Panc1 (cell line): ENCODE results near the gene MOCS2. TPM values are rescaled to one million over a fixed set of nuclear protein-coding genes. Genes with fewer than 3 reads are reported as not detected.
"Not testable (repeated sequence)": the region's sequence is repeated elsewhere in the genome, so short reads cannot be mapped to it uniquely, and the experiment has no call there.

Experiments
- ATAC-seq: fragments of 200-7000 bp; cut with Tn5 transposase; 2 replicates; pipeline ENCODE4 v1.9.1; 2020; ENCODE audit warnings: mild to moderate bottlenecking, moderate library complexity
- BruUV-seq: library from RNA; stranded (reverse); fragments of 400-500 nt; replicated peaks from 2 replicates; lab custom pipeline; 2021; lab: Mats Ljungman, UMichigan
- CTCF ChIA-PET: fragments of 300-600 bp; sonication (Branson Sonifier 250); formaldehyde crosslinking; loops from one replicate; lab custom pipeline; 2022; ENCODE audit warnings: antibody characterized with exemption; lab: Charles Lee
- POLR2A ChIA-PET: fragments of 300-600 bp; sonication (Branson Sonifier 250); formaldehyde crosslinking; loops from one replicate; lab custom pipeline; 2022; ENCODE audit warnings: antibody characterized with exemption; lab: Charles Lee
- DNase-seq: peaks from one replicate; pipeline ENCODE4 v3.0.0-alpha.2; 2010; ENCODE audit warnings: low read depth, low spot score
- H3K27ac ChIP-seq: 2 replicates; pipeline ENCODE4 v1.5.1; 2011; ENCODE audit warnings: mild to moderate bottlenecking, low read length, inconsistent platforms
- H3K27me3 ChIP-seq: fragments of 200-500 bp; sonication (Bioruptor generic); 2 replicates; pipeline ENCODE4 v1.6.0; 2014; ENCODE audit warnings: low read length, inconsistent platforms; ENCODE audit not compliant: control insufficient read depth, insufficient read depth
- H3K36me3 ChIP-seq: fragments of 200-500 bp; sonication (Bioruptor generic); 2 replicates; pipeline ENCODE4 v1.5.1; 2014; ENCODE audit warnings: inconsistent platforms, mild to moderate bottlenecking, low read length, moderate library complexity; ENCODE audit not compliant: control insufficient read depth, insufficient read depth
- H3K4me1 ChIP-seq: 2 replicates; pipeline ENCODE4 v1.5.1; 2011; ENCODE audit warnings: inconsistent platforms, mild to moderate bottlenecking, low read length, moderate library complexity; ENCODE audit not compliant: control insufficient read depth, insufficient read depth
- H3K4me3 ChIP-seq, 2 experiments: 2 replicates each; pipeline ENCODE4 v1.5.1; 2011 to 2012; ENCODE audit warnings: low read depth in 2 of 2, low read length in 2 of 2, mild to moderate bottlenecking in 2 of 2, inconsistent platforms in 1 of 2, moderate library complexity in 1 of 2
- H3K9me3 ChIP-seq: fragments of 200-500 bp; sonication (Bioruptor generic); 2 replicates; pipeline ENCODE4 v1.5.1; 2014; ENCODE audit warnings: low read depth, mild to moderate bottlenecking, inconsistent platforms, low read length, moderate library complexity; ENCODE audit not compliant: control insufficient read depth, insufficient read depth
- CTCF ChIP-seq: fragments of 450-650 bp; IDR thresholded peaks from 2 replicates; pipeline ENCODE4 v1.5.1; 2017; ENCODE audit warnings: mild to moderate bottlenecking
- POLR2AphosphoS5 ChIP-seq: IDR thresholded peaks from 2 replicates; pipeline ENCODE4 v1.6.1; 2012; ENCODE audit warnings: mild to moderate bottlenecking, low read depth, low read length, moderate library complexity
- REST ChIP-seq, 2 experiments: IDR thresholded peaks; 2 replicates each; pipeline ENCODE4 v1.6.1; 2011 to 2012; ENCODE audit warnings: low read depth in 2 of 2, control low read depth in 1 of 2, low read length in 1 of 2, mild to moderate bottlenecking in 1 of 2, moderate library complexity in 1 of 2; ENCODE audit not compliant: insufficient read depth in 1 of 2
- SIN3A ChIP-seq: IDR thresholded peaks from 2 replicates; pipeline ENCODE4 v1.6.1; 2012; ENCODE audit warnings: low read depth, mild to moderate bottlenecking, low read length, moderate library complexity, borderline replicate concordance; ENCODE audit not compliant: insufficient read depth
- TCF7L2 ChIP-seq: IDR thresholded peaks from 2 replicates; pipeline ENCODE4 v1.6.1; 2011; ENCODE audit warnings: mild to moderate bottlenecking, low read depth, low read length, inconsistent platforms
- in situ Hi-C: cut with HindIII; loops from 2 replicates; pipeline ENCODE4 v1.10.0; 2016; ENCODE audit warnings: low sequenced_read_pairs, low pct_unique_long_range_greater_than_20kb
- intact Hi-C: fragments of 100-400 bp; cut with micrococcal nuclease; formaldehyde crosslinking; loops from one replicate; pipeline ENCODE4 v1.10.0; 2022; ENCODE audit not compliant: unreplicated experiment
- total RNA-seq: library from RNA; stranded (reverse); gene quantifications from one replicate; pipeline ENCODE4 v1.2.1, GENCODE V29; 2021; ENCODE audit not compliant: unreplicated experiment

The MOCS2 gene
- total RNA-seq, 1 experiment from 2014 or later: 39.5 TPM

- H3K4me1 ChIP-seq: peaks cover 7% of the 10 kb centered on the region
- in situ Hi-C loops: no loop called here
- H3K27ac ChIP-seq: no peak overlapping the region
- no peaks in the 10 kb centered on the region for H3K9me3 ChIP-seq
- no TSS peak for BruUV-seq
- DNase-seq: no peak
- ChIA-PET POLR2A (no interaction called here), CTCF (no interaction called here)
- no peaks in the 10 kb centered on the region for H3K36me3 ChIP-seq
- no peak overlapping the region for H3K4me3 ChIP-seq
- H3K27me3 ChIP-seq: no peaks in the 10 kb centered on the region; the same call in 1 of the 2 replicates
- intact Hi-C loops: loop anchor here (10.0 kb wide), 1 partner anchor 329 kb away; the partner anchor contains the start of genes ITGA1 and PELO
- no peak for ATAC-seq
- no peak for TF ChIP-seq POLR2AphosphoS5
- no peak for TF ChIP-seq REST (IDR thresholded peaks at IDR 0.05; ENCODE audit: insufficient read depth in 1 of 2, low read depth in 2 of 2, low read length in 1 of 2)
- no peak for TF ChIP-seq SIN3A
- no peak for TF ChIP-seq TCF7L2
- TF ChIP-seq CTCF: no peak
Measured at GRCh38 chr5:53113947-53114346, 4.4 kb upstream of the MOCS2 start.

- no peak overlapping the region for H3K4me3 ChIP-seq
- TF ChIP-seq REST (IDR thresholded peaks at IDR 0.05; ENCODE audit: insufficient read depth in 1 of 2, low read depth in 2 of 2, low read length in 1 of 2) (no peak), POLR2AphosphoS5 (no peak), TCF7L2 (no peak), SIN3A (no peak), CTCF (no peak)
- no peaks in the 10 kb centered on the region for H3K9me3 ChIP-seq
- no TSS peak for BruUV-seq
- intact Hi-C loops (loop anchor here (10.0 kb wide), 1 partner anchor 328 kb away; the partner anchor contains the start of genes ITGA1 and PELO), in situ Hi-C loops (no loop called here)
- no peak overlapping the region for H3K27ac ChIP-seq
- DNase-seq: no peak
- ChIA-PET POLR2A (no interaction called here), CTCF (no interaction called here)
- no peaks in the 10 kb centered on the region for H3K36me3 ChIP-seq
- peaks cover 13% of the 10 kb centered on the region for H3K4me1 ChIP-seq
- ATAC-seq: no peak
- no peaks in the 10 kb centered on the region; the same call in 1 of the 2 replicates for H3K27me3 ChIP-seq
Measured at GRCh38 chr5:53112909-53113308, 3.4 kb upstream of the MOCS2 start.

GRCh38 chr5:53112307-53112706 is 2.8 kb upstream of the MOCS2 start:
- intact Hi-C loops: loop anchor here (10.0 kb wide), 1 partner anchor 328 kb away; the partner anchor contains the start of genes ITGA1 and PELO
- H3K9me3 ChIP-seq, POLR2A ChIA-PET, H3K36me3 ChIP-seq, in situ Hi-C loops, CTCF ChIA-PET, H3K27ac ChIP-seq, H3K27me3 ChIP-seq, ATAC-seq, BruUV-seq, DNase-seq, H3K4me3 ChIP-seq: not testable (repeated sequence)
- peaks cover 17% of the 10 kb centered on the region for H3K4me1 ChIP-seq
